NCI-H2171 treated with DMSO at 0.1 percent for 48 hours (cell line): ENCODE data around the gene ADCYAP1R1.

Experiments
- DNase-seq: peaks from one replicate; lab custom pipeline; 2025; lab: John Stamatoyannopoulos, UW

Gene ADCYAP1R1

GRCh38 chr7:31106303-31107105, 54.4 kb downstream of the ADCYAP1R1 start:
- DNase-seq: no peak

- DNase-seq: no peak
These were observed 55.3 kb downstream of the ADCYAP1R1 start for GRCh38 chr7:31107106-31108090.

GRCh38 chr7:31108097-31108657, 56.1 kb downstream of the ADCYAP1R1 start:
- DNase-seq: no peak

GRCh38 chr7:31109751-31110150, 57.6 kb downstream of the ADCYAP1R1 start:
- no peak for DNase-seq

- DNase-seq: no peak
These were observed 58.4 kb downstream of the ADCYAP1R1 start for GRCh38 chr7:31110331-31111108.

GRCh38 chr7:31111109-31111451, 59.0 kb downstream of the ADCYAP1R1 start:
- no peak for DNase-seq

- DNase-seq: no peak
These were observed 61.6 kb downstream of the ADCYAP1R1 start for GRCh38 chr7:31113660-31114059.

- DNase-seq: no peak
These were observed 62.7 kb downstream of the ADCYAP1R1 start for GRCh38 chr7:31114593-31115343.

- DNase-seq: no peak
These were observed 64.5 kb downstream of the ADCYAP1R1 start for GRCh38 chr7:31116615-31117014.

- no peak for DNase-seq
These were observed 67.1 kb downstream of the ADCYAP1R1 start for GRCh38 chr7:31119249-31119648.

- no peak for DNase-seq
These were observed 68.8 kb downstream of the ADCYAP1R1 start for GRCh38 chr7:31120800-31121513.

GRCh38 chr7:31121601-31122000, 69.5 kb downstream of the ADCYAP1R1 start:
- DNase-seq: no peak

GRCh38 chr7:31122649-31123058, 70.5 kb downstream of the ADCYAP1R1 start:
- DNase-seq: peak; percentile 83

GRCh38 chr7:31123321-31123720, 71.2 kb downstream of the ADCYAP1R1 start:
- no peak for DNase-seq

GRCh38 chr7:31123726-31124125, 71.6 kb downstream of the ADCYAP1R1 start:
- DNase-seq: no peak

GRCh38 chr7:31125171-31125570, 73.1 kb downstream of the ADCYAP1R1 start:
- no peak for DNase-seq

- DNase-seq: peak; percentile 61
These were observed 74.9 kb downstream of the ADCYAP1R1 start for GRCh38 chr7:31126976-31127375.

- DNase-seq: peak; percentile 66
These were observed 77.0 kb downstream of the ADCYAP1R1 start for GRCh38 chr7:31129067-31129466.

- no peak for DNase-seq
These were observed 81.4 kb downstream of the ADCYAP1R1 start for GRCh38 chr7:31133497-31133896.
